Ovary (tissue), 9 donors: ENCODE measurements around the gene CD74. TPM values are rescaled to one million over a fixed set of nuclear protein-coding genes. Genes with fewer than 3 reads are reported as not detected.

Experiments used
- DNase-seq, 5 donors: peaks; one replicate each; pipeline ENCODE4 v3.0.0-alpha.2; 2019 to 2020
- H3K27ac ChIP-seq, 2 donors: fragments of 200-600 bp; one replicate each; pipeline versions ENCODE4 v1.5.1 to v1.8.0; 2019 to 2022
- H3K27me3 ChIP-seq: fragments of 200-600 bp; one replicate; pipeline ENCODE4 v1.8.0; 2022
- H3K36me3 ChIP-seq: fragments of 200-600 bp; sonication (generic); one replicate; pipeline ENCODE4 v1.5.1; 2019
- H3K4me1 ChIP-seq: one replicate; pipeline ENCODE4 v1.8.1; 2013; ENCODE audit warnings: mild to moderate bottlenecking, moderate library complexity; ENCODE audit not compliant: insufficient read depth
- H3K4me3 ChIP-seq: fragments of 200-600 bp; sonication (generic); one replicate; pipeline ENCODE4 v1.5.1; 2017
- H3K9me3 ChIP-seq, 2 donors: fragments of 200-600 bp in 1 of 2; sonication (generic) in 1 of 2; one replicate each; pipeline versions ENCODE4 v1.5.1 to v1.8.1; 2013 to 2019; ENCODE audit warnings: mild to moderate bottlenecking in 1 of 2, moderate library complexity in 1 of 2
- EP300 ChIP-seq: sonication (generic); formaldehyde crosslinking; IDR thresholded peaks from one replicate; pipeline ENCODE4 v1.6.1; 2017; ENCODE audit warnings: antibody characterized with exemption
- POLR2A ChIP-seq: fragments of 450-650 bp; IDR thresholded peaks from one replicate; pipeline ENCODE4 v1.6.1; 2017; ENCODE audit warnings: antibody characterized with exemption, mild to moderate bottlenecking, moderate library complexity
- WGBS, 3 donors: extraction: QIAGEN DNeasy Blood & Tissue Kit in 1 of 3; methylation state at CpG; one replicate each; pipeline versions ENCODE4 v1.1.5 to v1.1.7; 2013 to 2017; 5-methylcytosine and 5-hydroxymethylcytosine counted together
- intact Hi-C, 4 donors: fragments of 100-400 bp; cut with DNase I; formaldehyde crosslinking; loops; one replicate each; pipeline versions ENCODE4 v1.11.0 to v1.15.1; 2022 to 2023
- polyA plus RNA-seq, 2 donors: library from polyadenylated mRNA; stranded (reverse); fragments of 200-250 nt in 1 of 2; fragments of 350-450 nt in 1 of 2; fragmentation: Illumina TruSeq in 1 of 2; extraction: RNeasy Lipid Tissue Mini Kit (QIAGEN cat#74804) in 1 of 2; gene quantifications; one replicate each; pipeline ENCODE4 v1.2.3, GENCODE V29; 2013 to 2014
- total RNA-seq, 7 donors: library from RNA; depleted of rRNA in 2 of 7; stranded (reverse); fragments of >200 nt in 2 of 7; fragmentation: NEBNext Ultra II Directional in 3 of 7; extraction: Animal tissue kit (Norgen Biotek cat#: 25700) in 3 of 7; gene quantifications; one replicate each; pipeline versions ENCODE4 v1.1.0 to v1.2.4, GENCODE V29; 2016 to 2023
- TF ChIP-seq, protein P1 (sequence below), 3 donors: fragments of 450-650 bp in 2 of 3; fragments of 200-600 bp in 1 of 3; IDR thresholded peaks; one replicate each; pipeline versions ENCODE4 v1.5.1 to v1.8.0; 2016 to 2022; ENCODE audit warnings: antibody characterized with exemption in 3 of 3, mild to moderate bottlenecking in 1 of 3
- donor health status: DM: no; HTN: no; CAD: no; lungs with moderate emphysema.
- donor health status: DM: no; HTN: no; CAD: no.
- donor health status: Bipolar disorder and iron deficiency.
- donor health status: DM: yes; HTN: yes; CAD: no.
- donor health status: DM: no; HTN: no; CAD: no.
- donor health status: DM: yes; HTN: yes; CAD: no.

CD74 gene
- total and polyA plus RNA-seq, 9 donors = 96.9 to 1,292 (median 384) TPM

DNA sequence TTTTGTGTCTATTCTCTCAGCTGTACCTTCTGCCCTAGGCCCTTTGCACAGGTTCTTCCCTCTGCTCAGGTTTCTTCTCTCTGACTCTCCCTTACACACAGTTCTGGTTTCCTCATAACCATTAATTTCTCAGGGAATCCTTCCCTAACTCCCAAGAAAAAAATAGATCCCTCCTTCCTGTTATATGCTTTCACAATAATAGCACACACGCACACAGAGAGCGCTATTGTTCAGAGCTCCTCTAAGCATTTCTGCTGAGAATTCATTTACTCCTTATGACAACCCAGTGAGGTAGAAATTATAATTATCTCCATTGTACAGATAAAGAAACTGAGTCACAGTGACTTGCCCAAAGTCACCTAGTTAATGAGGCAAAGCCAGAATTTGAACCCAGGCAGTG, 56.9 kb downstream of the CD74 start:
- DNase-seq = no peak
- intact Hi-C loops = loop anchor here in 1 of 4 donors (10.0 kb wide), 1 partner anchor 221 kb away; no protein-coding TSS in a partner anchor
- 91 to 95% (median 93%) methylated on average over 2 of the region's 2 CpGs for WGBS, 3 donors
- Histone ChIP-seq H3K27ac (no peak overlapping the region), H3K4me1 (peaks cover 8% of the 10 kb centered on the region), H3K36me3 (no peaks in the 10 kb centered on the region), H3K9me3 (no peaks in the 10 kb centered on the region), H3K27me3 (no peaks in the 10 kb centered on the region), H3K4me3 (no peak overlapping the region)
- TF ChIP-seq POLR2A (no peak), EP300 (no peak)
- TF ChIP-seq, protein P1, sequence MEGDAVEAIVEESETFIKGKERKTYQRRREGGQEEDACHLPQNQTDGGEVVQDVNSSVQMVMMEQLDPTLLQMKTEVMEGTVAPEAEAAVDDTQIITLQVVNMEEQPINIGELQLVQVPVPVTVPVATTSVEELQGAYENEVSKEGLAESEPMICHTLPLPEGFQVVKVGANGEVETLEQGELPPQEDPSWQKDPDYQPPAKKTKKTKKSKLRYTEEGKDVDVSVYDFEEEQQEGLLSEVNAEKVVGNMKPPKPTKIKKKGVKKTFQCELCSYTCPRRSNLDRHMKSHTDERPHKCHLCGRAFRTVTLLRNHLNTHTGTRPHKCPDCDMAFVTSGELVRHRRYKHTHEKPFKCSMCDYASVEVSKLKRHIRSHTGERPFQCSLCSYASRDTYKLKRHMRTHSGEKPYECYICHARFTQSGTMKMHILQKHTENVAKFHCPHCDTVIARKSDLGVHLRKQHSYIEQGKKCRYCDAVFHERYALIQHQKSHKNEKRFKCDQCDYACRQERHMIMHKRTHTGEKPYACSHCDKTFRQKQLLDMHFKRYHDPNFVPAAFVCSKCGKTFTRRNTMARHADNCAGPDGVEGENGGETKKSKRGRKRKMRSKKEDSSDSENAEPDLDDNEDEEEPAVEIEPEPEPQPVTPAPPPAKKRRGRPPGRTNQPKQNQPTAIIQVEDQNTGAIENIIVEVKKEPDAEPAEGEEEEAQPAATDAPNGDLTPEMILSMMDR (IDR thresholded peaks at IDR 0.05) = no peak

GRCh38 chr5:150353032-150353675, 59.6 kb downstream of the CD74 start:
- DNase-seq = no peak
- WGBS, 3 donors = 58 to 70% (median 69%) methylated on average over 3 of the region's 3 CpGs
- Histone ChIP-seq H3K27me3 (no peaks in the 10 kb centered on the region), H3K4me3 (no peak overlapping the region), H3K36me3 (no peaks in the 10 kb centered on the region), H3K9me3 (no peaks in the 10 kb centered on the region), H3K27ac (no peak overlapping the region), H3K4me1 (peaks cover 3% of the 10 kb centered on the region)
- TF ChIP-seq, protein P1 (IDR thresholded peaks at IDR 0.05) = no peak
- no peak for TF ChIP-seq POLR2A
- TF ChIP-seq EP300 = no peak
- intact Hi-C loops = loop anchor here in 1 of 4 donors (10.0 kb wide), 1 partner anchor 218 kb away; no protein-coding TSS in a partner anchor

DNA sequence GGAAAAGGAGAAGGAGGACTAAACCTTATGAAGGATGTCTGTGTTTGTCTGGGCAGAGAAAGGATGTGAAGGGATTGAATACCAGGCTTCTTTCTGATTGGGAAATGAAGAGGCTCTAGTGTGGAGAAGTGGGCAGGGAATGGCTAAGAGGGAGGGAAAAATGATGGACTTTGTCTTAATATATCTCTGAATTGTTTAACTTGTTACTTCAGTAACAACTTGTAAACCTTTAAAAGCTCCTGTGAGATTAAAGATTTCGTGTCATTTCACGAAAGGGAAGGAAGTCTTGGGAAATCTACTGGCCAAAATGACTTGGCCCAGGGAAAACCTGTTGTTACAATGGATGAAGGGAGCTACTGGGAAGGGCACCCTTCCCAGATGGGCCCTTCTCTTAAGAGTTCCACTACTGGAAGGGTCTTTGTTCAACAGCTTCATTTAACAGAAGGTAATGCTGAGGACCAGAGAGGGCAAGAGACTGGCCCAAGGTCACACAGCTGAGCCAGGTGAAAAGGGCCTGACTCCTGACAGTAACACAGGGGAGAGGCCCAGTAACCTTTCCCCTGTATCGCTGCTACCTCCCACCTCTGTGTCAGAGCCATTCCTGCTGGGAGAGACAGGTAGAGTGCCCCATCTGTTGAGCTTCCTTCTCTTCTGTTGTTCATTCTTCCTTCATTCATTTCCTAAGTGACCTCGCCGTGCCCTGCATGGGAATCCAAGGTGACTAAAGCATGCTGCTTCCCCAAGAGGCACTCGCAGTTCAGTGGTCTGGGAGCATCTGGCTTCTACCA, 60.3 kb downstream of the CD74 start:
- H3K27ac ChIP-seq = no peak overlapping the region
- no peaks in the 10 kb centered on the region for H3K27me3 ChIP-seq
- H3K36me3 ChIP-seq = no peaks in the 10 kb centered on the region
- no peak overlapping the region for H3K4me3 ChIP-seq
- no peaks in the 10 kb centered on the region for H3K9me3 ChIP-seq
- peaks cover 3% of the 10 kb centered on the region for H3K4me1 ChIP-seq
- DNase-seq = no peak
- WGBS, 3 donors = 84 to 85% (median 84%) methylated on average over 6 of the region's 6 CpGs
- intact Hi-C loops = loop anchor here in 1 of 4 donors (10.0 kb wide), 1 partner anchor 218 kb away; no protein-coding TSS in a partner anchor
- TF ChIP-seq EP300 (no peak), POLR2A (no peak)

Other genes starting within 250 kb of the CD74 start
- 1 to 10 TPM in 1 of 7 donors, under 1 TPM in 6; 0.23 to 1.4 (median 0.66) TPM for gene CDX1, start 246.1 kb downstream of the CD74 start, total RNA-seq
- under 1 TPM; 0.18 to 0.44 TPM for gene CDX1, start 246.1 kb downstream of the CD74 start, polyA plus RNA-seq
- gene SLC6A7, start 222.8 kb downstream of the CD74 start, total RNA-seq = not detected
- gene SLC6A7, start 222.8 kb downstream of the CD74 start, polyA plus RNA-seq = under 1 TPM in 1 of 2 donors, not detected in 1; 0.02 TPM
- gene CAMK2A, start 123.1 kb downstream of the CD74 start, total RNA-seq = 1 to 10 TPM in 3 of 7 donors, under 1 TPM in 4; 0.12 to 1.3 (median 0.62) TPM
- gene CAMK2A, start 123.1 kb downstream of the CD74 start, polyA plus RNA-seq = 1 to 10 TPM in 1 of 2 donors, under 1 TPM in 1; 0.15 to 1.2 TPM
- gene ARSI, start 110.0 kb downstream of the CD74 start, total RNA-seq = 1 to 10 TPM in 4 of 7 donors, under 1 TPM in 3; 0.15 to 1.4 (median 1.1) TPM
- gene ARSI, start 110.0 kb downstream of the CD74 start, polyA plus RNA-seq = under 1 TPM; 0.35 to 0.63 TPM
- 10 to 100 TPM; 16.9 to 38.3 (median 31.2) TPM for gene TCOF1, start 55.2 kb downstream of the CD74 start, total RNA-seq
- 10 to 100 TPM; 16.7 to 25.4 TPM for gene TCOF1, start 55.2 kb downstream of the CD74 start, polyA plus RNA-seq
- 1,000 to 10,000 TPM; 2,727 to 9,295 (median 4,211) TPM for gene RPS14, start 36.8 kb upstream of the CD74 start, total RNA-seq
- gene RPS14, start 36.8 kb upstream of the CD74 start, polyA plus RNA-seq = 1,000 to 10,000 TPM; 2,234 to 8,183 TPM
- gene NDST1, start 95.2 kb upstream of the CD74 start, total RNA-seq = 100 to 1,000 TPM in 3 of 7 donors, 10 to 100 TPM in 4; 31.0 to 139 (median 92.8) TPM
- 10 to 100 TPM; 31.8 to 44.1 TPM for gene NDST1, start 95.2 kb upstream of the CD74 start, polyA plus RNA-seq
- 100 to 1,000 TPM in 3 of 7 donors, 10 to 100 TPM in 3, 1 to 10 TPM in 1; 8.3 to 174 (median 70.2) TPM for gene SYNPO, start 227.8 kb upstream of the CD74 start, total RNA-seq
- gene SYNPO, start 227.8 kb upstream of the CD74 start, polyA plus RNA-seq = 10 to 100 TPM; 31.0 to 86.9 TPM
- gene MYOZ3, start 248.3 kb upstream of the CD74 start, total RNA-seq = 1 to 10 TPM in 4 of 7 donors, under 1 TPM in 3; 0.36 to 2.6 (median 1.2) TPM
- gene MYOZ3, start 248.3 kb upstream of the CD74 start, polyA plus RNA-seq = 1 to 10 TPM; 1.6 to 2.7 TPM